Mesenchymal stem cell (in vitro differentiated cells and primary cell): ENCODE measurements around the gene STMN3.

Experiments
- DNase-seq: peaks from one replicate; pipeline ENCODE4 v3.0.0-alpha.2; 2013
- H2AFZ ChIP-seq: one replicate; pipeline ENCODE4 v1.6.1; 2013; ENCODE audit warnings: low read depth, mild to moderate bottlenecking, control low read depth, inconsistent platforms, low read length, moderate library complexity
- H2AK5ac ChIP-seq: 2 replicates; pipeline ENCODE4 v1.6.1; 2013; ENCODE audit warnings: low read length, moderate library complexity, mild to moderate bottlenecking, inconsistent platforms; ENCODE audit not compliant: severe bottlenecking
- H2BK120ac ChIP-seq: one replicate; pipeline ENCODE4 v1.6.1; 2013; ENCODE audit warnings: low read depth, mild to moderate bottlenecking, inconsistent platforms, low read length, moderate library complexity
- H2BK12ac ChIP-seq, 2 experiments: one replicate each; pipeline ENCODE4 v1.6.1; 2013; ENCODE audit warnings: inconsistent platforms in 2 of 2, low read length in 2 of 2, mild to moderate bottlenecking in 2 of 2, moderate library complexity in 2 of 2, control low read depth in 1 of 2
- H2BK15ac ChIP-seq: one replicate; pipeline ENCODE4 v1.6.1; 2013; ENCODE audit warnings: mild to moderate bottlenecking, low read depth, inconsistent platforms; ENCODE audit not compliant: poor library complexity, severe bottlenecking
- H2BK5ac ChIP-seq: 2 replicates; pipeline ENCODE4 v1.6.1; 2013; ENCODE audit warnings: low read depth, mild to moderate bottlenecking, low read length, control low read depth, inconsistent platforms; ENCODE audit not compliant: poor library complexity, severe bottlenecking
- H3K14ac ChIP-seq, 2 experiments: one replicate each; pipeline ENCODE4 v1.6.1; 2013; ENCODE audit warnings: inconsistent platforms in 2 of 2, low read length in 2 of 2, control low read depth in 1 of 2, mild to moderate bottlenecking in 1 of 2, moderate library complexity in 1 of 2
- H3K18ac ChIP-seq, 2 experiments: one replicate each; pipeline ENCODE4 v1.6.1; 2013; ENCODE audit warnings: inconsistent platforms in 2 of 2, low read length in 2 of 2, control low read depth in 1 of 2, low read depth in 1 of 2, mild to moderate bottlenecking in 1 of 2
- H3K23ac ChIP-seq, 2 experiments: one replicate each; pipeline ENCODE4 v1.6.1; 2013; ENCODE audit warnings: inconsistent platforms in 2 of 2, low read length in 2 of 2, mild to moderate bottlenecking in 2 of 2, moderate library complexity in 2 of 2, control low read depth in 1 of 2
- H3K27ac ChIP-seq: 2 replicates; pipeline ENCODE4 v1.5.1; 2013; ENCODE audit warnings: mild to moderate bottlenecking, moderate library complexity, low read length, control low read depth, inconsistent platforms; ENCODE audit not compliant: poor library complexity, severe bottlenecking
- H3K27me3 ChIP-seq, 2 experiments: 2 replicates each; pipeline versions ENCODE4 v1.6.1 to v1.7.0; 2013; ENCODE audit warnings: low read length in 2 of 2, mild to moderate bottlenecking in 2 of 2, moderate library complexity in 2 of 2, control low read depth in 1 of 2, inconsistent platforms in 1 of 2; ENCODE audit not compliant: control insufficient read depth in 1 of 2, insufficient read depth in 1 of 2
- H3K36me3 ChIP-seq, 2 experiments: 2 replicates each; pipeline versions ENCODE4 v1.6.1 to v1.7.0; 2013; ENCODE audit warnings: low read length in 2 of 2, control low read depth in 1 of 2, inconsistent platforms in 1 of 2, low read depth in 1 of 2, mild to moderate bottlenecking in 1 of 2; ENCODE audit not compliant: insufficient read depth in 2 of 2, control insufficient read depth in 1 of 2
- H3K4ac ChIP-seq, 2 experiments: one replicate each; pipeline ENCODE4 v1.6.1; 2013; ENCODE audit warnings: inconsistent platforms in 2 of 2, low read length in 2 of 2, mild to moderate bottlenecking in 2 of 2, moderate library complexity in 2 of 2, control low read depth in 1 of 2, low read depth in 1 of 2
- H3K4me1 ChIP-seq: 2 replicates; pipeline ENCODE4 v1.6.1; 2013; ENCODE audit warnings: low read depth, low read length, control low read depth; ENCODE audit not compliant: control insufficient read depth, insufficient read depth
- H3K4me2 ChIP-seq: 2 replicates; pipeline ENCODE4 v1.6.1; 2013; ENCODE audit warnings: low read length, mild to moderate bottlenecking, inconsistent platforms; ENCODE audit not compliant: poor library complexity, severe bottlenecking
- H3K4me3 ChIP-seq, 2 experiments: 2 replicates each; pipeline versions ENCODE4 v1.5.1 to v1.7.0; 2013; ENCODE audit warnings: low read length in 2 of 2, mild to moderate bottlenecking in 2 of 2, control low read depth in 1 of 2, low read depth in 1 of 2; ENCODE audit not compliant: insufficient read depth in 1 of 2
- H3K79me1 ChIP-seq: replicated peaks from 2 replicates; pipeline ENCODE4 v1.6.1; 2013; ENCODE audit warnings: mild to moderate bottlenecking, control low read depth, low read length, inconsistent platforms; ENCODE audit not compliant: poor library complexity, severe bottlenecking
- H3K9ac ChIP-seq: 2 replicates; pipeline ENCODE4 v1.7.0; 2013; ENCODE audit warnings: mild to moderate bottlenecking, low read length, moderate library complexity
- H3K9me3 ChIP-seq: 2 replicates; pipeline ENCODE4 v1.7.0; 2013; ENCODE audit warnings: mild to moderate bottlenecking, low read length; ENCODE audit not compliant: control insufficient read depth
- H4K8ac ChIP-seq: one replicate; pipeline ENCODE4 v1.6.1; 2013; ENCODE audit warnings: inconsistent platforms, mild to moderate bottlenecking, low read length, moderate library complexity
- H4K91ac ChIP-seq: one replicate; pipeline ENCODE4 v1.6.1; 2013; ENCODE audit warnings: mild to moderate bottlenecking, low read length, inconsistent platforms
- WGBS: methylation state at CpG from one replicate; pipeline ENCODE4 v1.1.7; 2013; ENCODE audit warnings: mixed read lengths; 5-methylcytosine and 5-hydroxymethylcytosine counted together

Gene STMN3

DNA sequence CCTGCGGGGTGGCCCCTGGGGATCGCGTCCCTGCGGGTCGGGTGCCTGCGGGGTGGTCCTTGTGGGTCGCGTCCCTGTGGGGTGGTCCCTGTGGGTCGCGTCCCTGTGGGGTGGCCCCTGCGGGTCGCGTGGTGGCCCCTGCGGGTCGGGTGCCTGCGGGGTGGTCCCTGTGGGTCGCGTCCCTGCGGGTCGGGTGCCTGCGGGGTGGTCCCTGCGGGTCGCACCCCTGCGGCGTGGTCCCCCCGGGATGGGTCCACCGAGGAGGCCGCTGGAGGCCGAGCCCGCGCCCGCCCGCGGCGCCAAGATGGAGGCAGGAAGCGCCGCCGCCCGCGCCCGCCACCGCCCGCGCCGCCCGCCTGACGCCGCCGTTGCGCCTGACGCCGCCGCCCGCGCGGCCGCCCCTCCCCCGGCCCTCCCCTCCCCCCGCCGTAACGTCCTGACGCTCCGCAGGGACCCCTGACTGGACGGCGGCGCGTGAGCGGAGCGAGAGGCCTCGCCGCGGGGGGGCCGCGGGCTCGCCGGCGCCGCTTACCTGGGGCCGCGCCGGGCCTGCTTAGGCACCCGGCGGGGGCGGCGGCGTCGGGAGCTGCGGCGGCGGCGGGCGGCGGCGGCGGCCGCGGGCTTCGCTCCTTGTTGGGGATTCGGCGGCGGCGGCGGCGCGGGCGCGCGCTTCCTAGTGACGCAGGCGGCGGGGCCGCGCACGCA is 26.6 kb downstream of the STMN3 start, which contains the start of gene GMEB2:
Gene GMEB2, minus strand, starts transcription at position 678 of the 705 bp plus-strand sequence. CDS start 7,704 bp downstream, outside the sequence.
- Histone ChIP-seq H2AFZ (peak within 1 kb of the TSS; percentile 60), H3K4me2 (peak within 1 kb of the TSS; percentile 56), H3K79me1 (peaks cover 17% of the 10 kb centered on the region), H3K14ac (peak within 1 kb of the TSS; percentile 62 to 100), H2BK120ac (peak within 1 kb of the TSS; percentile 99), H4K8ac (peak within 1 kb of the TSS; percentile 99), H3K27ac (peak within 1 kb of the TSS; percentile 7), H3K4me3 (peak within 1 kb of the TSS; percentile 91 to 94), H3K36me3 (peaks cover 0 to 3% of the 10 kb centered on the region in 2 experiments), H4K91ac (peak within 1 kb of the TSS; percentile 99), H3K9ac (peak within 1 kb of the TSS; percentile 94), H3K27me3 (no peaks in the 10 kb centered on the region), H3K4me1 (peaks cover 26% of the 10 kb centered on the region), H2BK15ac (peak within 1 kb of the TSS; percentile 92), H2BK5ac (peak within 1 kb of the TSS; percentile 67), H3K18ac (peak within 1 kb of the TSS; percentile 99), H2AK5ac (no peak within 1 kb of the TSS), H2BK12ac (peak within 1 kb of the TSS in 1 of 2 experiments; percentile 37), H3K23ac (peak within 1 kb of the TSS in 1 of 2 experiments; percentile 98), H3K9me3 (no peaks in the 10 kb centered on the region), H3K4ac (peak within 1 kb of the TSS; percentile 95 to 100)
- no peak for DNase-seq
- WGBS = 2% methylated on average over 24 of the region's 114 CpGs

DNA sequence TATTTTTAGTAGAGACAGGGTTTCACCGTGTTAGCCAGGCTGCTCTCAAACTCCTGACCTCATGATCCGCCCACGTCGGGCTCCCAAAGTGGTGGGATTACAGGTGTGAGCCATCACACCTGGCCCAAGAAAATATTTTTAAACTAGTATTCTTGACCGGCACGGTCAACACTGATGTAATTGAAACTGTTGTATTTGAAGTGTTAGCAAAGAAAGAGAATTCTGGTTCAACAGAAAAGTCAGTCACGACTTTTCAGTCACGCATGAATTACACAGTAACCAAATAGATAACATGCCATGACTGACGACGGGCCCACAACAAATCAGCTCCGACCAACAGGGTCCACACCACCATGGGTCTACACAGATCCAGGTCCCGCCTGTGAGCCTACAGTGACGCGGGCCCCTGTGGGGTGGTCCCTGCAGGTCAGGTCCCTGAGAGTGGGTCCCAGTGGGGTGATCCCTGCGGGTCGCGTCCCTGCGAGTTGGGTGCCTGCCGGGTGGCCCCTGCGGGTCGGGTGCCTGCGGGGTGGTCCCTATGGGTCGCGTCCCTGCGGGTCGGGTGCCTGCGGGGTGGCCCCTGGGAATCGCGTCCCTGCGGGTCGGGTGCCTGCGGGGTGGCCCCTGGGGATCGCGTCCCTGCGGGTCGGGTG is 27.3 kb downstream of the STMN3 start:
- Histone ChIP-seq H4K91ac (peak overlapping the region; percentile 99), H2BK15ac (peak overlapping the region; percentile 92), H2BK120ac (peak overlapping the region; percentile 99), H2AK5ac (no peak overlapping the region), H3K27ac (peak overlapping the region; percentile 7), H3K36me3 (peaks cover 0 to 3% of the 10 kb centered on the region in 2 experiments), H2BK5ac (peak overlapping the region; percentile 67), H3K4me3 (peak overlapping the region; percentile 82 to 94), H3K27me3 (no peaks in the 10 kb centered on the region), H3K23ac (peak overlapping the region in 1 of 2 experiments; percentile 94), H3K4ac (peak overlapping the region; percentile 95 to 100), H3K18ac (peak overlapping the region; percentile 99), H3K4me1 (peaks cover 23% of the 10 kb centered on the region), H3K9me3 (no peaks in the 10 kb centered on the region), H2AFZ (peak overlapping the region; percentile 18), H3K14ac (peak overlapping the region; percentile 62 to 100), H3K4me2 (peak overlapping the region; percentile 34), H3K79me1 (peaks cover 17% of the 10 kb centered on the region), H2BK12ac (peak overlapping the region in 1 of 2 experiments; percentile 0), H3K9ac (peak overlapping the region; percentile 94), H4K8ac (peak overlapping the region; percentile 99)
- DNase-seq = peak; percentile 47
- WGBS = 34% methylated on average over 16 of the region's 36 CpGs

DNA sequence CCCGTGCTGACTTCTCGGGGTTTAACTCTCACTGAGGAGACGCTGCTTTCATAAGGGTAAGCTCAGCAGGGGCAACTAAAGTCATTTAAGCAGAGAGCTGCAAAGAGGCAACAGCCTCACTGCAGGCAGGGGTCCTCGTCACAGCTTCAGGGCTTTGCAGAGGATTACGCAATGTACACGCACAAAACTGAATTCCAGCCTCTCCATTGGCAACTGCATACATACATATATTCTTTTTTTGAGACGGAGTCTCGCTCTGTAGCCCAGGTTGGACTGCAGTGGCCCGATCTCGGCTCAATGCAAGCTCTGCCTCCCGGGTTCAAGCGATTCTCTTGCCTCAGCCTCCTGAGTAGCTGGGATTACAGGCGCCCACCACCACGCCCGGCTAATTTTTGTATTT is 28.7 kb downstream of the STMN3 start:
- 85% methylated on average over 15 of the region's 15 CpGs for WGBS
- no peak overlapping the region for H3K18ac ChIP-seq
- no peak overlapping the region for H2AK5ac ChIP-seq
- H3K27me3 ChIP-seq = no peaks in the 10 kb centered on the region
- H3K9ac ChIP-seq = no peak overlapping the region
- no peak overlapping the region for H4K91ac ChIP-seq
- no peak overlapping the region for H2BK120ac ChIP-seq
- no peak overlapping the region for H3K14ac ChIP-seq
- peaks cover 26% of the 10 kb centered on the region for H3K79me1 ChIP-seq
- H3K23ac ChIP-seq = no peak overlapping the region
- H4K8ac ChIP-seq = peak overlapping the region; percentile 4
- H2BK5ac ChIP-seq = no peak overlapping the region
- no peak overlapping the region for H3K4me2 ChIP-seq
- no peak overlapping the region for H3K4ac ChIP-seq
- DNase-seq = peak; percentile 70
- no peak overlapping the region for H3K27ac ChIP-seq
- H3K36me3 ChIP-seq = peaks cover 0 to 4% of the 10 kb centered on the region in 2 experiments
- no peak overlapping the region for H3K4me3 ChIP-seq
- no peak overlapping the region for H2AFZ ChIP-seq
- peaks cover 26% of the 10 kb centered on the region for H3K4me1 ChIP-seq
- no peak overlapping the region for H2BK12ac ChIP-seq
- no peak overlapping the region for H2BK15ac ChIP-seq
- no peaks in the 10 kb centered on the region for H3K9me3 ChIP-seq

DNA sequence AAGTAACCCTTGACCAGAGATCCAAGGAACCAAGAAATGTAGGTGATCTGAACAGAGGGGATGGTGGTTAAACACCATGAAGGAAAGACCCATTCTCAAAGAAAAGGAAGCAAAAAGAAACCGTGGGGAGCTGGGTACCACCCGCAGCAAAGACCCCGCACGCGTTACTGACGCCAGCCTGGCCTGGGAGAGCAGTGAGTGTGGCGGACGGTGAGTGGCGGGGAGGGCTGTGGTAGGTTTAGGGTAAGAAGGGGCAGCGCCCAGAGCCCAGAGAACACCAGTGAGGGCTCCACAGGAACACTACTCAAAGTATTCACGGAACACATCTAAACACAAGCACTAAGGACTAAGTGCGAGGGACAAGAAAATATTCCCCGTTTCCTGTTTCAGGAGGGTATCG is 30.5 kb downstream of the STMN3 start:
- H4K91ac ChIP-seq = no peak overlapping the region
- H3K4me1 ChIP-seq = peaks cover 20% of the 10 kb centered on the region
- H3K4ac ChIP-seq = no peak overlapping the region
- peaks cover 14 to 21% of the 10 kb centered on the region in 2 experiments for H3K36me3 ChIP-seq
- no peak for DNase-seq
- 91% methylated on average over 11 of the region's 14 CpGs for WGBS
- no peak overlapping the region for H2AK5ac ChIP-seq
- H4K8ac ChIP-seq = no peak overlapping the region
- H3K9ac ChIP-seq = no peak overlapping the region
- H2BK12ac ChIP-seq = no peak overlapping the region
- no peak overlapping the region for H3K18ac ChIP-seq
- H3K27ac ChIP-seq = no peak overlapping the region
- no peak overlapping the region for H3K4me2 ChIP-seq
- H3K14ac ChIP-seq = no peak overlapping the region
- no peak overlapping the region for H3K23ac ChIP-seq
- no peak overlapping the region for H2BK5ac ChIP-seq
- no peak overlapping the region for H2BK120ac ChIP-seq
- peak overlapping the region; percentile 12 for H2BK15ac ChIP-seq
- H3K9me3 ChIP-seq = no peaks in the 10 kb centered on the region
- H2AFZ ChIP-seq = no peak overlapping the region
- no peak overlapping the region for H3K4me3 ChIP-seq
- H3K79me1 ChIP-seq = peaks cover 34% of the 10 kb centered on the region
- no peaks in the 10 kb centered on the region for H3K27me3 ChIP-seq
